ENCODE results near the gene RAPGEF6. TPM values are rescaled to one million over a fixed set of nuclear protein-coding genes. Genes with fewer than 3 reads are reported as not detected.
A peak's percentile ranks its signal among the peaks of the same experiment; 100 is the strongest.
"Not testable (repeated sequence)": the region's sequence is repeated elsewhere in the genome, so short reads cannot be mapped to it uniquely, and the experiment has no call there.

The RAPGEF6 gene
- total and polyA plus RNA-seq, 11 donors = 2.3 to 13.9 (median 8.6) TPM

DNA sequence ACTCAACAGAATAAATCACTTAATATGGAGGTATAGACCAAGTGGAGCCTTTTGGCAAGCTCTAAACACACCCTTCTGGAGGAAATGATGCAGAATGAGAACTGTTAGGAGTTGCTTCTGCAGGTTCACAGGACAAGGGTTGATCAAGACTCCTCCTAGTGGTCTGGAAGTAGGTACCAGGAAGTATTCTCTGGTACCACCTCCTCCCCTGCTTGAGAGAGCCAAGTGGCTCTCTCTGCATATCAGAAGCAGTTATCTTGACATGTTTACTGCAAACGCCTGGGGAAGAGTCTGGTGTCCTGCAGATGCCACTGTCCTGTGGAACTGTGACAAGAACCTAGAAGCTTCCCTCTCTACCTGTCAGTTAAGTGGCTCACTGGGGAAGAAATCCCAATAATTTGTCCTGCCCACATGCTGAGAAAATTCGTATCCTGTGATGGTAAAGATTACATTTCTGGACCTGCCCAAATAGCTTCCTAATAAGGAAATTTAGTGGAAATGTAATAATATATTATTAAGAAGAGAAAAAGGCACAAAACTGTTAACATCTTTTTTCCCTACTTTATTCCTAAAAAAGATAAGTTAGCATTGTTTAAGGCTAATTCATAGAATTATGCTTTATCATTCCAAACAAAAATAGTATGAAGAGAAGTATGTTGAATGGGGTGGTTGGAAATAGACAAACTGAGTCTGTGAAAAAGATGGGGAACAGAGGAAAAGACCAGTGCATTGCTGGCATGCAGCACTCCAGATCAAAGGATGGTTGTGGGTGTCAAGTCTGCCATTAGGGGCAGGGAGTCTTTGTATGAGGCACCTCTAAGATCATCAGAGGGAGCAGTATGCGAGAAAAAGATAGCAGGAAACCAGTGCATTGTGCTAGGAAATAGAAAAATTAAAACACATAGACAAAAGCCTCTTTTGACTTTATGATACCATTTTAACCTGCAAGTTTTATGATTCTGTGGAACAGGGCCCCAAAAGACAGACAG lies 252.3 kb downstream of the RAPGEF6 start:
- no peaks in the 10 kb centered on the region for H3K9me3 ChIP-seq
- no peak overlapping the region for H3K4me3 ChIP-seq
- peak overlapping the region in 1 of 12 donors; percentile 92 for H3K27ac ChIP-seq
- H3K27me3 ChIP-seq = no peaks in the 10 kb centered on the region
- DNase-seq = no peak
- 63 to 72% (median 66%) methylated on average over 3 of the region's 3 CpGs for WGBS, 4 donors
- no peak for TF ChIP-seq POLR2A (IDR thresholded peaks at IDR 0.05)
- TF ChIP-seq, protein P1, sequence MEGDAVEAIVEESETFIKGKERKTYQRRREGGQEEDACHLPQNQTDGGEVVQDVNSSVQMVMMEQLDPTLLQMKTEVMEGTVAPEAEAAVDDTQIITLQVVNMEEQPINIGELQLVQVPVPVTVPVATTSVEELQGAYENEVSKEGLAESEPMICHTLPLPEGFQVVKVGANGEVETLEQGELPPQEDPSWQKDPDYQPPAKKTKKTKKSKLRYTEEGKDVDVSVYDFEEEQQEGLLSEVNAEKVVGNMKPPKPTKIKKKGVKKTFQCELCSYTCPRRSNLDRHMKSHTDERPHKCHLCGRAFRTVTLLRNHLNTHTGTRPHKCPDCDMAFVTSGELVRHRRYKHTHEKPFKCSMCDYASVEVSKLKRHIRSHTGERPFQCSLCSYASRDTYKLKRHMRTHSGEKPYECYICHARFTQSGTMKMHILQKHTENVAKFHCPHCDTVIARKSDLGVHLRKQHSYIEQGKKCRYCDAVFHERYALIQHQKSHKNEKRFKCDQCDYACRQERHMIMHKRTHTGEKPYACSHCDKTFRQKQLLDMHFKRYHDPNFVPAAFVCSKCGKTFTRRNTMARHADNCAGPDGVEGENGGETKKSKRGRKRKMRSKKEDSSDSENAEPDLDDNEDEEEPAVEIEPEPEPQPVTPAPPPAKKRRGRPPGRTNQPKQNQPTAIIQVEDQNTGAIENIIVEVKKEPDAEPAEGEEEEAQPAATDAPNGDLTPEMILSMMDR (IDR thresholded peaks at IDR 0.05) = peak in 11 of 12 donors; percentile 5 to 46 (median 32)
- ATAC-seq = peak in 3 of 4 donors; percentile 53 to 76 (median 57)
- intact Hi-C loops (cut with DNase I) = loop anchor here in 4 of 10 donors (5.0 to 10.0 kb wide), 3 partner anchors 118 to 218 kb away; partner anchors contain the start of genes CDC42SE2 (in 3 of the 4) and HINT1 (in 2 of the 4)
- H3K4me1 ChIP-seq = peaks cover 0 to 77% (median 13%) of the 10 kb centered on the region in 12 donors
- H3K36me3 ChIP-seq = peaks cover 0 to 25% (median 0%) of the 10 kb centered on the region in 9 donors

DNA sequence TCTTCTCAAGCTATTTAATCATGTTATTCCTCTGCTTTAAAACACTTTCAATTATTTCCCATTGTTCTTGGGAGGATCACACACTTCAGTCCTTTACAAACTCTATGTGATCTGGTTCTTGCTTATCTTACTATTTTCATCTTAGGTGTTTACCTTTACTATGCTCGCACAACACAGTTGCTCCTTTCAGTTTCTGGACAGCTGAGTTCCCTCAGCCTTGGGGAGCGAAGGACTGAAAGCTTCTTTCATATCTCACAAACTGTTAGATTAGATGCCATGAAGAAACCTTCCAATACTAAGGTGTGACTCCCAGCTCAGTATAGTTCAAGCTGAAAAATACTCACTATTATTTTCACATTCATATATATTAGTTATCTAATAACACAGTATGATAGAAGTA lies 253.3 kb downstream of the RAPGEF6 start:
- Histone ChIP-seq H3K27me3 (no peaks in the 10 kb centered on the region), H3K9me3 (no peaks in the 10 kb centered on the region), H3K4me3 (no peak overlapping the region), H3K36me3 (peaks cover 0 to 16% (median 0%) of the 10 kb centered on the region in 9 donors), H3K27ac (peak overlapping the region in 1 of 12 donors; percentile 92), H3K4me1 (peaks cover 0 to 85% (median 13%) of the 10 kb centered on the region in 12 donors)
- intact Hi-C loops (cut with DNase I) = loop anchor here in 4 of 10 donors (5.0 to 10.0 kb wide), 3 partner anchors 117 to 217 kb away; partner anchors contain the start of genes CDC42SE2 (in 3 of the 4) and HINT1 (in 2 of the 4)
- DNase-seq (no peak), ATAC-seq (no peak)
- TF ChIP-seq, protein P1 (IDR thresholded peaks at IDR 0.05) = no peak
- no peak for TF ChIP-seq POLR2A (IDR thresholded peaks at IDR 0.05)
- 89 to 98% (median 92%) methylated on average over 2 of the region's 2 CpGs for WGBS, 4 donors

DNA sequence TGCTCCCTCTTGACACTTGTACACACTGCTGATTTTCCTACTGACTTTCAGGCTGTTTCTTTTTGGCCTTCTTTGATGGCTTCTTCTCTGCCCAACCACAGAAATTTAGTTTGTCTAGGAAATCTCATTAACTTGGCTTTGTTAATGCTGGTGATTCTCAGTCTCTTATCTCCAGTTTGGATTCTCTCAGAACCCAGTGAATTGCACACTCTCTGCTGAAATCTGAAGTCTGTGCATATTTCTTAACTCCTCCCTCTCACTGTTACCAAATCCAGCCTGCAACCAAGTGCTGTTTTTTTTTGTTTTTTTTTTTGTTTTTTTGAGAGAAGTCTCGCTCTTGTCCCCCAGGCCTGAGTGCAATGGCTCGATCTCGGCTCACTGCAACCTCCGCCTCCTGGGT lies 254.0 kb downstream of the RAPGEF6 start:
- no peaks in the 10 kb centered on the region for H3K27me3 ChIP-seq
- H3K9me3 ChIP-seq = no peaks in the 10 kb centered on the region
- whole genome bisulfite sequencing, 4 donors = 90 to 96% (median 94%) methylated on average over 4 of the region's 4 CpGs
- no peak overlapping the region for H3K4me3 ChIP-seq
- peaks cover 0 to 88% (median 13%) of the 10 kb centered on the region in 12 donors for H3K4me1 ChIP-seq
- peak overlapping the region in 1 of 12 donors; percentile 92 for H3K27ac ChIP-seq
- TF ChIP-seq, protein P1 (IDR thresholded peaks at IDR 0.05) = no peak
- TF ChIP-seq POLR2A (IDR thresholded peaks at IDR 0.05) = no peak
- H3K36me3 ChIP-seq = peaks cover 0 to 8% (median 0%) of the 10 kb centered on the region in 9 donors
- DNase-seq = no peak
- intact Hi-C loops (cut with DNase I) = loop anchor here in 4 of 10 donors (5.0 to 10.0 kb wide), 3 partner anchors 116 to 216 kb away; partner anchors contain the start of genes CDC42SE2 (in 3 of the 4) and HINT1 (in 2 of the 4)
- no peak for ATAC-seq

DNA sequence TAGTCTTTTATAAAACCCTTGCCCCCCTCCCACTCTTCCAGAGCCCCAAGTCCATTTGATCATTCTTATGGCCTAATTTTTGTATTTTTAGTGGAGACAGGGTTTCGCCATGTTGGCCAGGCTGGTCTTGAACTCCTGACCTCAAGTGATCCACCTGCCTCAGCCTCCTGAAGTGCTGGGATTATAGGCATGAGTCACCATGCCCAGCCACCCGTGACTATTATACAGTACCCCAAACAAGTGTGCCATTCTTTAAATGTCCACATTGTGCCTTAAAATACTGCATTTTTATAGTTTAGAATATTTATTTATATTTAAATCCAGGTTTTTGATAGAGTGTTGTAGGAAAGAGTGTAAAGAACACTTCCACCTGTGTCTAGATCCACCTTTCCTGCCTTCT lies 254.8 kb downstream of the RAPGEF6 start:
- not testable (repeated sequence) for ATAC-seq, H3K36me3 ChIP-seq, H3K4me3 ChIP-seq, DNase-seq, H3K27me3 ChIP-seq, H3K9me3 ChIP-seq
- intact Hi-C loops (cut with DNase I) = loop anchor here in 4 of 10 donors (5.0 to 10.0 kb wide), 3 partner anchors 115 to 215 kb away; partner anchors contain the start of genes CDC42SE2 (in 3 of the 4) and HINT1 (in 2 of the 4)
- WGBS, 4 donors = 91 to 97% (median 93%) methylated on average over 2 of the region's 2 CpGs
- Histone ChIP-seq H3K27ac (peak overlapping the region in 10 of 12 donors; percentile 5 to 92 (median 56)), H3K4me1 (peaks cover 0 to 91% (median 15%) of the 10 kb centered on the region in 12 donors)

All from heart left ventricle (tissue), 16 donors.